HepG2 (cell line): ENCODE results near the gene N4BP2L1. TPM values are rescaled to one million over a fixed set of nuclear protein-coding genes. Genes with fewer than 3 reads are reported as not detected.

Experiments
- AGO1 ChIP-seq: fragments of 200-400 bp; formaldehyde crosslinking; IDR thresholded peaks from 2 replicates; pipeline ENCODE4 v1.6.1; 2017; ENCODE audit warnings: mild to moderate bottlenecking, low read depth, low read length, moderate library complexity; ENCODE audit not compliant: poor library complexity, severe bottlenecking
- GATA4 ChIP-seq: sonication (generic); IDR thresholded peaks from 2 replicates; pipeline ENCODE4 v1.6.1; 2016; ENCODE audit warnings: antibody characterized with exemption, low read depth, borderline replicate concordance
- ISL2 ChIP-seq: sonication (generic); formaldehyde crosslinking; IDR thresholded peaks from 2 replicates; pipeline ENCODE4 v1.5.0; 2020; ENCODE audit warnings: missing genetic modification reagents
- KDM1A ChIP-seq: IDR thresholded peaks from 2 replicates; pipeline ENCODE4 v1.6.1; 2016; ENCODE audit warnings: missing compliant biosample characterization
- POLR2AphosphoS5 ChIP-seq: IDR thresholded peaks from 2 replicates; pipeline ENCODE4 v1.6.1; 2012; ENCODE audit warnings: low read depth, low read length
- RFX5 ChIP-seq: IDR thresholded peaks from 2 replicates; pipeline ENCODE4 v1.6.1; 2011; ENCODE audit warnings: low read depth, low read length, improper control_type of control experiment
- TGIF2 ChIP-seq: IDR thresholded peaks from 2 replicates; pipeline ENCODE4 v1.6.1; 2016; ENCODE audit warnings: control low read depth, missing compliant biosample characterization
- ZFP36 ChIP-seq: fragments of 150-350 bp; IDR thresholded peaks from 2 replicates; pipeline ENCODE4 v1.6.1; 2018; ENCODE audit warnings: borderline replicate concordance, low read length, low read depth; ENCODE audit not compliant: partially characterized antibody
- ZNF17 ChIP-seq: sonication (generic); formaldehyde crosslinking; IDR thresholded peaks from 2 replicates; pipeline ENCODE4 v1.5.0; 2020; ENCODE audit warnings: mild to moderate bottlenecking, missing genetic modification reagents
- ZNF296 ChIP-seq: sonication (generic); formaldehyde crosslinking; conservative IDR thresholded peaks from 2 replicates; pipeline ENCODE4 v1.5.0; 2020; ENCODE audit warnings: mild to moderate bottlenecking, missing genetic modification reagents
- ZNF446 ChIP-seq: sonication (generic); formaldehyde crosslinking; IDR thresholded peaks from 2 replicates; pipeline ENCODE4 v1.5.0; 2020; ENCODE audit warnings: mild to moderate bottlenecking, missing genetic modification reagents
- polyA plus RNA-seq, 8 experiments: library from polyadenylated mRNA; depleted of rRNA in 3 of 8; stranded (reverse) in 7 of 8; unstranded in 1 of 8; fragments of >200 nt; fragmentation: Illumina TruSeq in 4 of 8; extraction: Trizol in 4 of 8; gene quantifications; 2 replicates each; pipeline versions ENCODE4 v1.2.1 to v1.2.3, GENCODE V29; 2011 to 2016; ENCODE audit warnings: low read depth in 4 of 8, missing spikeins in 1 of 8, mixed read lengths in 1 of 8; ENCODE audit not compliant: insufficient read depth in 1 of 8
- total RNA-seq, 5 experiments: library from RNA; depleted of rRNA; stranded (reverse); fragments of >200 nt; fragmentation: Illumina TruSeq; extraction: Trizol; gene quantifications; 2 replicates each; pipeline ENCODE4 v1.2.3, GENCODE V29; 2016; ENCODE audit warnings: low read depth in 1 of 5
- TF ChIP-seq, protein P1 (sequence below): sonication (generic); formaldehyde crosslinking; IDR thresholded peaks from 2 replicates; pipeline ENCODE4 v1.5.1; 2020; ENCODE audit warnings: mild to moderate bottlenecking, missing genetic modification reagents, moderate library complexity
- TF ChIP-seq, protein P2 (sequence below): sonication (generic); formaldehyde crosslinking; IDR thresholded peaks from 2 replicates; pipeline ENCODE4 v1.4.0; 2020; ENCODE audit warnings: missing genetic modification reagents
- TF ChIP-seq, protein P3 (sequence below): sonication (generic); formaldehyde crosslinking; IDR thresholded peaks from 2 replicates; pipeline ENCODE4 v1.4.0; 2020; ENCODE audit warnings: missing genetic modification reagents, low read depth, mild to moderate bottlenecking, borderline replicate concordance
- TF ChIP-seq, protein P4 (sequence below): sonication (generic); formaldehyde crosslinking; IDR thresholded peaks from 2 replicates; pipeline ENCODE4 v1.5.1; 2020; ENCODE audit warnings: mild to moderate bottlenecking, missing genetic modification reagents, borderline replicate concordance
- TF ChIP-seq, protein P5 (sequence below): sonication (generic); formaldehyde crosslinking; IDR thresholded peaks from 2 replicates; pipeline ENCODE4 v1.4.0; 2020; ENCODE audit warnings: missing genetic modification reagents
- TF ChIP-seq, protein P6 (sequence below): sonication (generic); formaldehyde crosslinking; IDR thresholded peaks from 2 replicates; pipeline ENCODE4 v1.8.1; 2023; ENCODE audit warnings: mild to moderate bottlenecking, missing genetic modification reagents
- TF ChIP-seq, protein P7 (sequence below): sonication (generic); formaldehyde crosslinking; IDR thresholded peaks from 2 replicates; pipeline ENCODE4 v1.5.0; 2020; ENCODE audit warnings: mild to moderate bottlenecking, missing genetic modification reagents, borderline replicate concordance

Gene N4BP2L1
- total and polyA plus RNA-seq, 2 of the 13 experiments (the other 11 are each of a cell fraction or from before 2014, with no cell fraction given): 13.2 to 34.5 TPM

DNA sequence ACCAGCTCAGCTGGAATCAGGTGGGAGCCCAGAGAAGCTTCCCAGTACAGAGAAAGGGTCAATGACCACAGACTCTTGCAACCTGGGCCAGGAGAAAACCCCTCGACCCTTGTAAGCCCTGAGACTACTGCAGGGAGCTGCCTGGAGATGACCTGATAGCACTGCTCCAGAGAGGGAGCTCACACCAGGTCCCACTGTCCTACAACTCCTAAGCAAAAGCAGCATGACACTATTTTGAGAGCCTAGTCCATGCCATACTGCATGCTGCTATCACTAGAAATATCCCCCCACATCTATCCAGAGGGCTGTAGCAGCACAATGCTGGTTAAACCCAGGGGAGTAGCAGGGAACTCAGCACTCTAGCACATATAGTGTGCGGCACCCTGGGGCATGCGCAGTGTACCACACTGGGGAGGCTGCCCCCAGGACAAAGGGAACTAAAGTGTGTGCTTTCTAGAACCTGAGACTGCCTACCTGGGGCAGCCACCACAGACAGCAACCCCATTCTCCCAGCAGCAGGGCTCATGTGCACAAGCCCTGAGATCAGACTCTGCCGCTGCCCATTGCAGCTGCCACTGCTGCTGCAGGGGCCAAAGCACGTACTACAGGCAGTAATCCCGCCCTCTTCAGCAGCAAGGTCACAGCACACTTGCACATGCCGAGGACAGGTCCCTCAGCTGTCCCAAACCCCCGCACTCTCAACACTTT, 27.1 kb upstream of the N4BP2L1 start (continued):
- TF ChIP-seq, protein P1, sequence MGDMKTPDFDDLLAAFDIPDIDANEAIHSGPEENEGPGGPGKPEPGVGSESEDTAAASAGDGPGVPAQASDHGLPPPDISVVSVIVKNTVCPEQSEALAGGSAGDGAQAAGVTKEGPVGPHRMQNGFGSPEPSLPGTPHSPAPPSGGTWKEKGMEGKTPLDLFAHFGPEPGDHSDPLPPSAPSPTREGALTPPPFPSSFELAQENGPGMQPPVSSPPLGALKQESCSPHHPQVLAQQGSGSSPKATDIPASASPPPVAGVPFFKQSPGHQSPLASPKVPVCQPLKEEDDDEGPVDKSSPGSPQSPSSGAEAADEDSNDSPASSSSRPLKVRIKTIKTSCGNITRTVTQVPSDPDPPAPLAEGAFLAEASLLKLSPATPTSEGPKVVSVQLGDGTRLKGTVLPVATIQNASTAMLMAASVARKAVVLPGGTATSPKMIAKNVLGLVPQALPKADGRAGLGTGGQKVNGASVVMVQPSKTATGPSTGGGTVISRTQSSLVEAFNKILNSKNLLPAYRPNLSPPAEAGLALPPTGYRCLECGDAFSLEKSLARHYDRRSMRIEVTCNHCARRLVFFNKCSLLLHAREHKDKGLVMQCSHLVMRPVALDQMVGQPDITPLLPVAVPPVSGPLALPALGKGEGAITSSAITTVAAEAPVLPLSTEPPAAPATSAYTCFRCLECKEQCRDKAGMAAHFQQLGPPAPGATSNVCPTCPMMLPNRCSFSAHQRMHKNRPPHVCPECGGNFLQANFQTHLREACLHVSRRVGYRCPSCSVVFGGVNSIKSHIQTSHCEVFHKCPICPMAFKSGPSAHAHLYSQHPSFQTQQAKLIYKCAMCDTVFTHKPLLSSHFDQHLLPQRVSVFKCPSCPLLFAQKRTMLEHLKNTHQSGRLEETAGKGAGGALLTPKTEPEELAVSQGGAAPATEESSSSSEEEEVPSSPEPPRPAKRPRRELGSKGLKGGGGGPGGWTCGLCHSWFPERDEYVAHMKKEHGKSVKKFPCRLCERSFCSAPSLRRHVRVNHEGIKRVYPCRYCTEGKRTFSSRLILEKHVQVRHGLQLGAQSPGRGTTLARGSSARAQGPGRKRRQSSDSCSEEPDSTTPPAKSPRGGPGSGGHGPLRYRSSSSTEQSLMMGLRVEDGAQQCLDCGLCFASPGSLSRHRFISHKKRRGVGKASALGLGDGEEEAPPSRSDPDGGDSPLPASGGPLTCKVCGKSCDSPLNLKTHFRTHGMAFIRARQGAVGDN (CRISPR knock-in tag): peak; percentile 99
- TF ChIP-seq, protein P2, sequence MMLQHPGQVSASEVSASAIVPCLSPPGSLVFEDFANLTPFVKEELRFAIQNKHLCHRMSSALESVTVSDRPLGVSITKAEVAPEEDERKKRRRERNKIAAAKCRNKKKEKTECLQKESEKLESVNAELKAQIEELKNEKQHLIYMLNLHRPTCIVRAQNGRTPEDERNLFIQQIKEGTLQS (CRISPR knock-in tag): no peak
- TF ChIP-seq ZNF446 (CRISPR knock-in tag) (no peak), POLR2AphosphoS5 (no peak), ZFP36 (no peak), ZNF296 (CRISPR knock-in tag) (no peak), GATA4 (no peak), TGIF2 (CRISPR knock-in tag) (no peak; the same call in 1 of the 2 replicates), KDM1A (CRISPR knock-in tag) (peak; percentile 19; the same call in 1 of the 2 replicates), AGO1 (peak; percentile 30), ISL2 (CRISPR knock-in tag) (no peak), RFX5 (no peak), ZNF17 (CRISPR knock-in tag) (no peak)
- TF ChIP-seq, protein P3, sequence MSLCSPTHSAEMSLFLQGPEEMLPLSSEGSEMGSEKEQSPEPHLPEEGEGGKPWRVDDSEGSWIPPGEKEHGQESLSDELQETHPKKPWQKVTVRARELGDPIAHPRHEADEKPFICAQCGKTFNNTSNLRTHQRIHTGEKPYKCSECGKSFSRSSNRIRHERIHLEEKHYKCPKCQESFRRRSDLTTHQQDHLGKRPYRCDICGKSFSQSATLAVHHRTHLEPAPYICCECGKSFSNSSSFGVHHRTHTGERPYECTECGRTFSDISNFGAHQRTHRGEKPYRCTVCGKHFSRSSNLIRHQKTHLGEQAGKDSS (CRISPR knock-in tag): 0 out of 2 replicates have a peak, but pooled peaks have one; percentile 42
- TF ChIP-seq, protein P4, sequence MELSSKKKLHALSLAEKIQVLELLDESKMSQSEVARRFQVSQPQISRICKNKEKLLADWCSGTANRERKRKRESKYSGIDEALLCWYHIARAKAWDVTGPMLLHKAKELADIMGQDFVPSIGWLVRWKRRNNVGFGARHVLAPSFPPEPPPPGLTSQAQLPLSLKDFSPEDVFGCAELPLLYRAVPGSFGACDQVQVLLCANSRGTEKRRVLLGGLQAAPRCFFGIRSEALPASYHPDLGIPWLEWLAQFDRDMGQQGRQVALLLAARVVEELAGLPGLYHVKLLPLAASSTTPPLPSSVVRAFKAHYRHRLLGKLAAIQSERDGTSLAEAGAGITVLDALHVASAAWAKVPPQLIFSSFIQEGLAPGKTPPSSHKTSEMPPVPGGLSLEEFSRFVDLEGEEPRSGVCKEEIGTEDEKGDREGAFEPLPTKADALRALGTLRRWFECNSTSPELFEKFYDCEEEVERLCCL (CRISPR knock-in tag): no peak
- TF ChIP-seq, protein P5, sequence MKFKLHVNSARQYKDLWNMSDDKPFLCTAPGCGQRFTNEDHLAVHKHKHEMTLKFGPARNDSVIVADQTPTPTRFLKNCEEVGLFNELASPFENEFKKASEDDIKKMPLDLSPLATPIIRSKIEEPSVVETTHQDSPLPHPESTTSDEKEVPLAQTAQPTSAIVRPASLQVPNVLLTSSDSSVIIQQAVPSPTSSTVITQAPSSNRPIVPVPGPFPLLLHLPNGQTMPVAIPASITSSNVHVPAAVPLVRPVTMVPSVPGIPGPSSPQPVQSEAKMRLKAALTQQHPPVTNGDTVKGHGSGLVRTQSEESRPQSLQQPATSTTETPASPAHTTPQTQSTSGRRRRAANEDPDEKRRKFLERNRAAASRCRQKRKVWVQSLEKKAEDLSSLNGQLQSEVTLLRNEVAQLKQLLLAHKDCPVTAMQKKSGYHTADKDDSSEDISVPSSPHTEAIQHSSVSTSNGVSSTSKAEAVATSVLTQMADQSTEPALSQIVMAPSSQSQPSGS: no peak
- TF ChIP-seq, protein P6, sequence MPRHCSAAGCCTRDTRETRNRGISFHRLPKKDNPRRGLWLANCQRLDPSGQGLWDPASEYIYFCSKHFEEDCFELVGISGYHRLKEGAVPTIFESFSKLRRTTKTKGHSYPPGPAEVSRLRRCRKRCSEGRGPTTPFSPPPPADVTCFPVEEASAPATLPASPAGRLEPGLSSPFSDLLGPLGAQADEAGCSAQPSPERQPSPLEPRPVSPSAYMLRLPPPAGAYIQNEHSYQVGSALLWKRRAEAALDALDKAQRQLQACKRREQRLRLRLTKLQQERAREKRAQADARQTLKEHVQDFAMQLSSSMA: no peak
- TF ChIP-seq, protein P7, sequence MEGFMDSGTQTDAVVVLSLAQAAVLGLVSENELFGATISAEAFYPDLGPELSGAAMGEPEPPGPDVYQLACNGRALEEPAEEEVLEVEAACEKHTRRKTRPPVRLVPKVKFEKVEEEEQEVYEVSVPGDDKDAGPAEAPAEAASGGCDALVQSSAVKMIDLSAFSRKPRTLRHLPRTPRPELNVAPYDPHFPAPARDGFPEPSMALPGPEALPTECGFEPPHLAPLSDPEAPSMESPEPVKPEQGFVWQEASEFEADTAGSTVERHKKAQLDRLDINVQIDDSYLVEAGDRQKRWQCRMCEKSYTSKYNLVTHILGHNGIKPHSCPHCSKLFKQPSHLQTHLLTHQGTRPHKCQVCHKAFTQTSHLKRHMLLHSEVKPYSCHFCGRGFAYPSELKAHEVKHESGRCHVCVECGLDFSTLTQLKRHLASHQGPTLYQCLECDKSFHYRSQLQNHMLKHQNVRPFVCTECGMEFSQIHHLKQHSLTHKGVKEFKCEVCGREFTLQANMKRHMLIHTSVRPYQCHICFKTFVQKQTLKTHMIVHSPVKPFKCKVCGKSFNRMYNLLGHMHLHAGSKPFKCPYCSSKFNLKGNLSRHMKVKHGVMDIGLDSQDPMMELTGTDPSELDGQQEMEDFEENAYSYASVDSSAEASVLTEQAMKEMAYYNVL (CRISPR knock-in tag): no peak
